GM21515 (cell line): ENCODE data around the gene ANKRD26.

ENCODE experiments used
- ATAC-seq: cut with Tn5 transposase; IDR thresholded peaks from one replicate; pipeline ENCODE4 v1.9.1; 2021; ENCODE audit not compliant: unreplicated experiment

The ANKRD26 gene

GRCh38 chr10:27022048-27022447 is 78.2 kb downstream of the ANKRD26 start:
- ATAC-seq: no peak

- ATAC-seq: no peak
Measured at GRCh38 chr10:27020243-27020642, 80.1 kb downstream of the ANKRD26 start.

DNA sequence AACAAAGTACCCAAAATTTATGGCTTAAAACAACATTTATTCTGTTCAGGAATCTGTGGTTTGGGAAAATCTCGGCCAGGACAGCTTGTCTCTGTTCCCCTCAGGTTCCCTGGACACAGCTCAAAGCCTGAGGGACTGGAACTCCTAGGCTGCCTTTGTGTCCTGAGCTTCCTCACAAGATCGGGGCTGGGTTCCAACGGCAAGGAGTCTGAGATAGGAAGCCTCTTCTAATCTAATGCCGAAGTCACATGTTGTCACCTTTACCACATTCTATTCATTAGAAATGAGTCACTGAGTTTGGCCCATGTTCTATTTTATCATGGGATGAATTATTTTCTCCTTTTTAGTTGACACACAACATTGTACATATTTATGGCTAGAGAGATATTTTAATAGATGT is 80.5 kb downstream of the ANKRD26 start:
- no peak for ATAC-seq

DNA sequence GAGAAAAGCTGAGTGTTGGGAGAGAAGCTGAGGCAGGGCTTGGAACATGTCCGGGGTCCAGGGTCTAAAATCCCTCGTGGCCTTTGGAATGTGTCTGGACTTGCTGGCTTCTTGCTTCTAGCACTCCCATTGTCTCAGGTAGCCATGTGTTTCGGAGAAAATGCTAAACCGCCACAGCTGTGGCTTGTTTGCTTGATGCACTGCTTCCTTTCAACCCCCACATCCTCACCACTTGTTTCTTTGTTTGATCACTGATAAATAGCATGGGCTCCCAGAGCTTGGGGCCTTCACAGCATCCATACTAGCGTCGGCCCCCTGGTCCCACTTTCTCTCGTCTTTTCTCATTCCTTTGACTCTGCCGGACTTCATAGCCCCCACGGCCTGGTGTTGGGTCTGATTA is 102.7 kb downstream of the ANKRD26 start:
- ATAC-seq: no peak

DNA sequence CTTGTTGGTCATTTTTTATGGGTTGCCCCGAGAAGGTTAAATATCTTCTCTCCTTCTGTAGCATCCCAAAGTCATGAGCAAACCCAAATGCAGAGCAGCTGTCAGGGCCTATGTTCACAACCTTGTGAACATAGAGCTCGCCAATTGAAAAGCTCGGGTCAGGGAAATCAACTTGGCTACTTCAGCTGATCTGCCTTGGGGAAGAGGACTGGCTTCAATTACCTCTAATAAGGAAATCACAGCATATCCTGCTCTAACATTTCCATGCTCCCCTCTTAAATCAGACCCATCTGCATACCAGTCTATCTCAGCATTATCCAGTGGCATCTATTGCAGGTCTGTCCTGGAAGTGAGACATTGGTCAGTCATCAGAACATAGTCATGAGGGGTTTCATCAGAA is 105.6 kb downstream of the ANKRD26 start:
- ATAC-seq: no peak

- no peak for ATAC-seq
Measured at GRCh38 chr10:26987851-26988250, 112.4 kb downstream of the ANKRD26 start.

DNA sequence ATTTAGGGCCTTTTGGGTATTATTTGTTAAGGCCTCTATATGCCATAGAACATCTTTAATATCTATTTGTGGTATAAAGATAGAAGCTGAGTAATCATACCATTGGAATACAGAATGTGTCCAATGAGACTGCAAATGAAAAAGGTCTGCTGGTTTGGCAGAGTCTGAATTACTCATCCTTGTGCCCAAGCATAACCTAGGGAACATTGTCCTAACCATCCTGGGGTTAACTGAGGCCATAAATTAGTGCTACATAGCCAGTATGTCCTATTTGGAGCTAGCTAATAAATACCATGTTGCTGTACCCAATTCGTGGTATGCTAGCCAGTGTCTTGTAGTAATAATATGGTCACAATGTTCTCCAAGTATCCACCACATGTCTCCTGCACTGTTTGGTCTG is 117.1 kb downstream of the ANKRD26 start:
- no peak for ATAC-seq

DNA sequence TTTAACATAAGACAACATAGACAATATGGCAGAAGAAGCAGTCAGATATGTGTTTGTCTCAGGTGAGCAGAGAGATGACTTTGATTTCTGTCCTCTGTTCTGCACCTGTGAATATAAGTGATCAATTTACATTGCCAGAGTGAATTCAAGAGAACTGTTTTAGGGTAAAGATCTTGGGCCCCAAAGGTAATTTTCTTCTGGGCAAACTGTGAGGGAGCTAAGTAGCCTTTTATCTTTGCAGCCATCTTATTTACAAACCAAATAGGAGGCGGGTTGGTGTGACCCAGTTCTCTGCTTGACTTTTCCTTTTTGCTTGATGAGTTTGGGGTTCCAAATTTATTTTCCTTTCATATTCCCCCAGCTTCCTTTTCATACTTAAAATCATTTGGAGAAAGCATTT is 118.2 kb downstream of the ANKRD26 start:
- no peak for ATAC-seq

- no peak for ATAC-seq
Measured at GRCh38 chr10:26981232-26981824, 119.0 kb downstream of the ANKRD26 start.

- no peak for ATAC-seq
Measured at GRCh38 chr10:26978519-26978918, 121.8 kb downstream of the ANKRD26 start.

DNA sequence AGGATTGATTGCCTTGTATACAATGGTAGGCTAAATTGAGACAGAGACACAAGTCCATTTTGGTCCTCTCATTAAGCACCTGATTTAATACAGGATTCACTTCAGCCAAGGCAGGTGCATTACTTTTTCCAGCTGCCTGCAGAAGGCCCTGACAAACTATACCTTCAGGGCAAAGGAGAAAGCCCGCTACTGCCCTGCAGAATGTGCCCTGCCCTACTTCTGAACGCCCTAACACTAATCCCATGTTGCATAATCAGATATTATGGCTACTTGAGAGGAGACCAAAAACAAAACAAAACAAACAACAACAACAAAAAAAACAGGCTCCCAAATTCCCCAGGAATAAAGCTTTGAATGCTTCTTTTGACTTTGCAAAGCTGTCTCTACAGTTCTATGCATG is 122.7 kb downstream of the ANKRD26 start:
- no peak for ATAC-seq

GRCh38 chr10:26970667-26971066 is 129.6 kb downstream of the ANKRD26 start:
- no peak for ATAC-seq

- peak; percentile 85 for ATAC-seq
Measured at GRCh38 chr10:26969145-26969926, 131.0 kb downstream of the ANKRD26 start.

DNA sequence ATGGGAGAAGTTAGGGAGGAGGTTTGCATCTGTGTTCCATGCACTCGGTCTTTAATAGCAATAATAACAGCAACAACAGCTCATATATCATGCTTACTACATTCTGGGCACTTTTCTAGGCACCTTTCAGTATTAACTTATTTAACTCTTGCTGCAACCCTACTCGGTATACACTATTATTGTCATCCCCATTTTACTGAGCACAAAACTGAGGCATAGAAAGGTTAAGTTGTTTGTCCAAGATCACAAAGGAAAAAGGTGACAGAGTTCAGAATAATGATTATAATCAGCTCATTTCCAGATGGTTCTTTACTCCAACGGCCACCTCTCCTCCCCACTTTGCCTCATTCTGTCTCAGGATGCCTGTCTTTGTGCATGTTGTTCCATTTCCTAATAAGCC is 137.5 kb downstream of the ANKRD26 start:
- no peak for ATAC-seq

GRCh38 chr10:26960308-26960707 is 140.0 kb downstream of the ANKRD26 start:
- ATAC-seq: no peak

DNA sequence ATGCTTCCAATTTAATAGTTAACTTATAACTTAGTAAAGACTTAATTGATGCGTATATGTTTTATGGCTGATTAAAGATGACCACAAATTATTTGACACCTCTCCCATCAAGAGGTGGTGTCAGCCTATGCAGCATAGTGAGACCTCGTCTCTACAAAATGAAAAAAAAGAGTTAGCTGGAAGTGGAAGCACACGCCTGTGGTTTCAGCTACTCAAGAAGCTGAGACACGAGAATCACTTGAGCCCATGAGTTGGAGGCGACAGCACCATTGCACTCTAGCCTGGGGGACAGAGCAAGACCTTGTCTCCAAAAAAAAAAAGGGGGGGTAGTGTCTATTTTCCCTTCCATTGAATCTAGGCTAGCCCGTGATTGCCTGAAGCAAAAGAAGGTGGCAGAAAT is 140.5 kb downstream of the ANKRD26 start:
- no peak for ATAC-seq
